Endothelial cell of umbilical vein (primary cell): Measurements from ENCODE around the gene NXPH1. TPM values are rescaled to one million over a fixed set of nuclear protein-coding genes. Genes with fewer than 3 reads are reported as not detected.

Source experiments
- BruUV-seq: library from RNA; stranded (reverse); fragments of 400-500 nt; replicated peaks from 2 replicates; lab custom pipeline; 2021; lab: Mats Ljungman, UMichigan
- CTCF ChIA-PET: fragments of 300-600, 350-600 bp; sonication (Branson Sonifier 250); formaldehyde crosslinking; loops from one replicate; lab custom pipeline; 2021; ENCODE audit warnings: antibody characterized with exemption, inconsistent platforms; lab: Charles Lee
- POLR2A ChIA-PET: fragments of 300-600, 350-600 bp; sonication (Branson Sonifier 250); formaldehyde crosslinking; loops from one replicate; lab custom pipeline; 2021; ENCODE audit warnings: antibody characterized with exemption, inconsistent platforms; lab: Charles Lee
- DNase-seq: peaks from one replicate; pipeline ENCODE4 v3.0.0-alpha.2; 2011; ENCODE audit warnings: low read depth, low spot score
- FAIRE-seq: peaks from 2 replicates; lab custom pipeline; 2011; peaks lifted over from hg19 to GRCh38; lab: Jason Lieb, UNC
- H2AFZ ChIP-seq: 2 replicates; pipeline ENCODE4 v1.6.0; 2012; ENCODE audit warnings: low read depth, low read length, control low read depth, inconsistent platforms
- H3K27ac ChIP-seq: 2 replicates; pipeline ENCODE4 v1.5.1; 2011; ENCODE audit warnings: low read depth, mild to moderate bottlenecking, control low read depth, low read length, moderate library complexity; ENCODE audit not compliant: insufficient read depth
- H3K27me3 ChIP-seq, 2 experiments: 2 replicates each; pipeline versions ENCODE4 v1.6.0 to v1.6.1; 2011; ENCODE audit warnings: low read length in 2 of 2, mixed read lengths in 1 of 2; ENCODE audit not compliant: control insufficient read depth in 2 of 2, insufficient read depth in 2 of 2
- H3K36me3 ChIP-seq, 2 experiments: 2 replicates in 1 of 2; 3 replicates in 1 of 2; pipeline ENCODE4 v1.5.1; 2011; ENCODE audit warnings: low read length in 2 of 2, mild to moderate bottlenecking in 1 of 2, moderate library complexity in 1 of 2; ENCODE audit not compliant: control insufficient read depth in 2 of 2, insufficient read depth in 2 of 2; ENCODE audit errors: extremely low read depth in 1 of 2
- H3K4me1 ChIP-seq: 3 replicates; pipeline ENCODE4 v1.5.1; 2011; ENCODE audit warnings: mild to moderate bottlenecking, low read length; ENCODE audit not compliant: control insufficient read depth, insufficient read depth; ENCODE audit errors: extremely low read depth
- H3K4me2 ChIP-seq: 2 replicates; pipeline ENCODE4 v1.6.1; 2011; ENCODE audit warnings: low read length, control low read depth, mixed read lengths; ENCODE audit not compliant: insufficient read depth
- H3K4me3 ChIP-seq, 3 experiments: fragments of 200-600 bp in 1 of 3; sonication (generic), shearing (Covaris generic) in 1 of 3; replicated peaks in 1 of 3; 2 replicates each; pipeline ENCODE4 v1.5.1; 2011 to 2016; ENCODE audit warnings: control low read depth in 3 of 3, low read length in 3 of 3, mild to moderate bottlenecking in 2 of 3, inconsistent platforms in 1 of 3, low read depth in 1 of 3, moderate library complexity in 1 of 3; ENCODE audit not compliant: insufficient read depth in 1 of 3
- H3K79me2 ChIP-seq: 2 replicates; pipeline ENCODE4 v1.6.0; 2012; ENCODE audit warnings: low read length, inconsistent platforms; ENCODE audit not compliant: control insufficient read depth, insufficient read depth
- H3K9ac ChIP-seq: replicated peaks from 2 replicates; pipeline ENCODE3; 2011; ENCODE audit warnings: low read length, control low read depth; ENCODE audit not compliant: insufficient read depth; ENCODE audit errors: extremely low read depth
- H3K9me1 ChIP-seq: replicated peaks from 3 replicates; pipeline ENCODE4 v1.6.0; 2011; ENCODE audit warnings: mild to moderate bottlenecking, low read length; ENCODE audit not compliant: control insufficient read depth, insufficient read depth; ENCODE audit errors: extremely low read depth
- H3K9me3 ChIP-seq: replicated peaks from 2 replicates; pipeline ENCODE4 v1.5.1; 2012; ENCODE audit warnings: low read length, inconsistent platforms; ENCODE audit not compliant: control insufficient read depth, insufficient read depth
- H4K20me1 ChIP-seq: replicated peaks from 2 replicates; pipeline ENCODE3; 2011; ENCODE audit warnings: mild to moderate bottlenecking, low read length; ENCODE audit not compliant: control insufficient read depth, insufficient read depth; ENCODE audit errors: extremely low read depth
- EZH2 ChIP-seq: IDR thresholded peaks from 2 replicates; pipeline ENCODE4 v1.6.1; 2012; ENCODE audit warnings: borderline replicate concordance, low read depth, mild to moderate bottlenecking, moderate library complexity, low read length, inconsistent platforms; ENCODE audit not compliant: severe bottlenecking
- MYC ChIP-seq: IDR thresholded peaks from one replicate; pipeline ENCODE4 v1.6.1; 2011; ENCODE audit warnings: mild to moderate bottlenecking, low read depth, low read length
- POLR2AphosphoS5 ChIP-seq: IDR thresholded peaks from 2 replicates; pipeline ENCODE4 v1.6.1; 2012; ENCODE audit warnings: low read depth, mild to moderate bottlenecking, control low read depth, low read length, moderate library complexity; ENCODE audit not compliant: insufficient read depth
- dilution Hi-C: fragments of 300-500 bp; cut with MboI; formaldehyde crosslinking; loops from one replicate; pipeline ENCODE4 v1.15.0; 2019; ENCODE audit warnings: low sequenced_read_pairs; ENCODE audit not compliant: extremely low pct_ligation_motif_present
- intact Hi-C: fragments of 100-400 bp; cut with micrococcal nuclease; formaldehyde crosslinking; loops from one replicate; pipeline ENCODE4 v1.10.0; 2022
- polyA plus RNA-seq, 4 experiments: library from polyadenylated mRNA; depleted of rRNA in 3 of 4; stranded (reverse) in 3 of 4; unstranded in 1 of 4; fragments of >200 nt; gene quantifications; 2 replicates each; pipeline versions ENCODE4 v1.2.1 to v1.2.3, GENCODE V29; 2011 to 2012; ENCODE audit warnings: missing spikeins in 1 of 4
- total RNA-seq: library from RNA; stranded (reverse); gene quantifications from 2 replicates; pipeline ENCODE4 v1.2.3, GENCODE V29; 2021

The NXPH1 gene
- total and polyA plus RNA-seq, 2 donors (not counting 3 experiments of a cell fraction or from before 2014, with no cell fraction given): not detected

DNA sequence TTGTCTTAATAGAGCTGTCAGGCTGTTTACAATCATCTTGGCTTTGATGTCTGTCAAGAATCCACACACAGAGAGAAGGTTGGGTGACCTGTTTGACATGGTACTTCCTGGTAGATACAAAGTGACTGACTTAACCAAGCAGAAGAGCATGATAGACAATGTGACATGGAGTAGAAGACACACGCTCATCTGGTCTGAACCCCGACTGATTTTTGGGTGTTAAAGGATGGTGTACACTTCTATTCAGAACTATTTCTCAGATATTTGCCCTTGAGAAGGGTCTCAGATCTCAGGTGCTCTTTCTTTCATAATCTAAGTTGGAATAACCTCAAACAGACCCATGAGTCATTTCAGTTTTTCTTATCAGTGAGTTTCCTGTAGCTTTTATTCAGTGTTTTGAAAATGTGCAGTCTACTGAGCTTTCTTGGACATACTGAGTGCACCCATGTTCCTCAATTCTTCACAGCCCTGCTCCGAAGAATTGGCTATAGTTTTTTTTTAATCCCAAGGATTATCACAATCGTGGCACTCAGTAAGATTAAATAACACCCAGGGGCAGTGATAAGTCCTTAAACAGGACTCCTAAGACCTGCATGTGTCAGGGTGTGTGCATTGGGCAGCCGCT, 46.4 kb upstream of the NXPH1 start:
- BruUV-seq: no TSS peak
- H3K4me2 ChIP-seq: no peak overlapping the region
- ChIA-PET POLR2A (no interaction called here), CTCF (no interaction called here)
- no peak for FAIRE-seq
- intact Hi-C loops (no loop called here), dilution Hi-C loops (no loop called here)
- H3K9ac ChIP-seq: no peak overlapping the region
- H3K9me3 ChIP-seq: no peaks in the 10 kb centered on the region
- H3K79me2 ChIP-seq: no peaks in the 10 kb centered on the region
- H3K36me3 ChIP-seq: no peaks in the 10 kb centered on the region
- H3K27me3 ChIP-seq: no peaks in the 10 kb centered on the region
- H3K4me3 ChIP-seq: no peak overlapping the region
- H3K9me1 ChIP-seq: no peaks in the 10 kb centered on the region
- no peak overlapping the region for H3K27ac ChIP-seq
- no peak overlapping the region for H2AFZ ChIP-seq
- TF ChIP-seq EZH2 (no peak), POLR2AphosphoS5 (no peak)
- no peak for DNase-seq
- H4K20me1 ChIP-seq: no peaks in the 10 kb centered on the region
- H3K4me1 ChIP-seq: no peaks in the 10 kb centered on the region

DNA sequence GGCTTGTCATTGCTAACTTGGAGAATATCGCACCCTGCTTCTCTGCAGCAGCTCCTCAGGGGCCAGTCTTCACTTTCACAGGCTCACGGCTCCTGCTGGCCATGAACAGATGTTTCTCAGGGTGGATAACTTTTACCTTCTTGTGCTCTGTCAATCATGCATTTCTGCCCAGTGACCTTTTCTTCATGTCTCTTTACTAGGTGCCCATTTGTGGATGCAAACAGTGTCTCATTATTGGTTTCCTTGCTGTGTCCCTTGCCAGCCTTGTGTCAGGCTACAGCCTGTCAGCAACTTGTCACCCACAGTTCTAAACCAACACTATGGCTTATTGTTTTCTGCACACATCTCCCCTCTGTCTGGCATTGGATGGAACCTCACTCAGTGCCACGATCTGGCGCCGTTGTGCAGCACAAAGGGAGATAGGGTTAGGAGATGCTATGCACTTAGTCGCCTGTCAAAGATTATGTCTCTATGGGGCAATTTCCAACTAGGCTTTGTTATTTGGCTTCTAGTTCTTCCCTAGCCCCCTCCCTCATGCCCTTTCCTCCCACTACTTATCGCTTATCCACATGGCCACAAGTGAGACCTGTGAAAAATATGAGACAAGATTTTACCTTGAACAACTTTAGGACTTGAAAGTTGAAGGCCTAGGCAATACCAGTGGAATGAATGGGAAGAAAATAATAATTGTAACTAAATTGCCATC, 45.7 kb upstream of the NXPH1 start:
- ChIA-PET CTCF (no interaction called here), POLR2A (no interaction called here)
- no peak overlapping the region for H2AFZ ChIP-seq
- no peaks in the 10 kb centered on the region for H3K4me1 ChIP-seq
- intact Hi-C loops (no loop called here), dilution Hi-C loops (no loop called here)
- H3K9me1 ChIP-seq: no peaks in the 10 kb centered on the region
- no peak overlapping the region for H3K4me2 ChIP-seq
- no peak overlapping the region for H3K9ac ChIP-seq
- no peak overlapping the region for H3K27ac ChIP-seq
- FAIRE-seq: no peak
- H3K9me3 ChIP-seq: no peaks in the 10 kb centered on the region
- TF ChIP-seq MYC: no peak
- H3K79me2 ChIP-seq: no peaks in the 10 kb centered on the region
- H3K36me3 ChIP-seq: no peaks in the 10 kb centered on the region
- DNase-seq: no peak
- no TSS peak for BruUV-seq
- H3K27me3 ChIP-seq: no peaks in the 10 kb centered on the region
- H3K4me3 ChIP-seq: no peak overlapping the region
- H4K20me1 ChIP-seq: no peaks in the 10 kb centered on the region
